ENCODE measurements around the gene B3GNT2. TPM values are rescaled to one million over a fixed set of nuclear protein-coding genes. Genes with fewer than 3 reads are reported as not detected.

B3GNT2 gene
- polyA plus RNA-seq, 1 experiment: 8.6 TPM

DNA sequence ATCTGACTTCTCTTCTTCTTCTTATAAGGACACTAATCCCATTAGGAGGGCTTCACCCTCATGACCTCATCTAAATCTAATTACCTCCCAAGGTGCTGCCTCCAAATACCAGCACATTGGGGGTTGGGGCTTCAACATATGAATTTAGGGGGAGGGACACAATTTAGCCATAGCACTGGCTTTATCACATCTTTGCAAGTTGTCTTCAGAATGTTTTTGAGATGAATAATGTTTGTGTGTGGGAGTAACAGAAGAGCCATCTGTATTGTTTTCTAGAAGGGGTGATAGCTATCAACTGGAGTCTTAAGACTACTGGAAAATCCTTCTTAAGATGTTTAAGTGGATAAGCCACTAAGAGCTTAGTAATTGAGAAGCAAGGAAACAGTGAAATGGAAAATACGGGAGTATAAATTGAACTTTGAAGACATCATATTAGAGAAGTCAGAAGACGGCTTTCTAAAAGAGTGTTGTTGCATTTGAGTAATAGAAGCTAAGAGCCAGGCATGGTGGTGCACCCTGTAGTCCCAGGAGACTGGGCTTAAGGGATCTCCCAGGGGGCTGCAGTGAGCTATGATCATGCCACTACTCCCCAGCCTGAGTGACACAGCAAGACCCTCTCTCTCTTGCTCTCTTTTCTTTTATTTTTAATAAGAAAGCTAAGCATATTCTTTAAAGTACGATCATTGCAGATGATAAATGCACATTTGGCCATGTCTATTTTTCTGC is 32.6 kb upstream of the B3GNT2 start:
- TF ChIP-seq, protein P1, sequence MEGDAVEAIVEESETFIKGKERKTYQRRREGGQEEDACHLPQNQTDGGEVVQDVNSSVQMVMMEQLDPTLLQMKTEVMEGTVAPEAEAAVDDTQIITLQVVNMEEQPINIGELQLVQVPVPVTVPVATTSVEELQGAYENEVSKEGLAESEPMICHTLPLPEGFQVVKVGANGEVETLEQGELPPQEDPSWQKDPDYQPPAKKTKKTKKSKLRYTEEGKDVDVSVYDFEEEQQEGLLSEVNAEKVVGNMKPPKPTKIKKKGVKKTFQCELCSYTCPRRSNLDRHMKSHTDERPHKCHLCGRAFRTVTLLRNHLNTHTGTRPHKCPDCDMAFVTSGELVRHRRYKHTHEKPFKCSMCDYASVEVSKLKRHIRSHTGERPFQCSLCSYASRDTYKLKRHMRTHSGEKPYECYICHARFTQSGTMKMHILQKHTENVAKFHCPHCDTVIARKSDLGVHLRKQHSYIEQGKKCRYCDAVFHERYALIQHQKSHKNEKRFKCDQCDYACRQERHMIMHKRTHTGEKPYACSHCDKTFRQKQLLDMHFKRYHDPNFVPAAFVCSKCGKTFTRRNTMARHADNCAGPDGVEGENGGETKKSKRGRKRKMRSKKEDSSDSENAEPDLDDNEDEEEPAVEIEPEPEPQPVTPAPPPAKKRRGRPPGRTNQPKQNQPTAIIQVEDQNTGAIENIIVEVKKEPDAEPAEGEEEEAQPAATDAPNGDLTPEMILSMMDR (IDR thresholded peaks at IDR 0.05; ENCODE audit: low read depth, low read length): no peak
- no peak for DNase-seq (ENCODE audit: low read depth, low spot score)
- Histone ChIP-seq H3K9me3 (ENCODE audit: control insufficient read depth, insufficient read depth, low read length) (no peaks in the 10 kb centered on the region), H3K4me3 (ENCODE audit: low read depth, low read length) (no peak overlapping the region), H3K27ac (ENCODE audit: low read depth, low read length) (no peak overlapping the region), H3K27me3 (ENCODE audit: control insufficient read depth, insufficient read depth, low read length) (no peaks in the 10 kb centered on the region)
- POLR2A ChIA-PET: no interaction called here
- CTCF ChIA-PET: no interaction called here

DNA sequence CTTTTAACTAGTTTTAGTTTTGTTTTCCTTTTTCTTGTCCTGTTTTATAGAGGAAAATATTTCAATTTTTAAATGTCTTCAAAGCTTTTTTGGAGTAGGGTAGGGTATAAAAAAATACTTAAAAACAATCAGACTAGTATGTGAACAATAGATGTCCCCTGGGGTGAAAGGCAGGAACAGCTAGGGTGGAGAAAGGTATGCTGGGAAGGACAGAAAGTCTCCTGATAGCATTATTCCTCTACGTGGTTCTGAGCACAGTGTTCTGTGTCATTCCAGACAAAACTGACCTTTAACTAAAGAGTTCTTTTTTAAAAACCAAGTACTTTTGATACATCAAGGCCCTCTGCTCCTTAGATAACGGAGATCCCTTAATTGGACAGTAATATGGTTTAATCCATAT is 32.1 kb upstream of the B3GNT2 start:
- H3K27ac ChIP-seq (ENCODE audit: low read depth, low read length): no peak overlapping the region
- H3K27me3 ChIP-seq (ENCODE audit: control insufficient read depth, insufficient read depth, low read length): no peaks in the 10 kb centered on the region
- ChIA-PET CTCF (interaction anchor here (1.4 kb wide), 1 partner anchor 19 kb away, joined by 3 read pairs; no protein-coding TSS in a partner anchor), POLR2A (no interaction called here)
- no peak for DNase-seq (ENCODE audit: low read depth, low spot score)
- TF ChIP-seq, protein P1 (IDR thresholded peaks at IDR 0.05; ENCODE audit: low read depth, low read length): no peak
- no peaks in the 10 kb centered on the region for H3K9me3 ChIP-seq (ENCODE audit: control insufficient read depth, insufficient read depth, low read length)
- no peak overlapping the region for H3K4me3 ChIP-seq (ENCODE audit: low read depth, low read length)

DNA sequence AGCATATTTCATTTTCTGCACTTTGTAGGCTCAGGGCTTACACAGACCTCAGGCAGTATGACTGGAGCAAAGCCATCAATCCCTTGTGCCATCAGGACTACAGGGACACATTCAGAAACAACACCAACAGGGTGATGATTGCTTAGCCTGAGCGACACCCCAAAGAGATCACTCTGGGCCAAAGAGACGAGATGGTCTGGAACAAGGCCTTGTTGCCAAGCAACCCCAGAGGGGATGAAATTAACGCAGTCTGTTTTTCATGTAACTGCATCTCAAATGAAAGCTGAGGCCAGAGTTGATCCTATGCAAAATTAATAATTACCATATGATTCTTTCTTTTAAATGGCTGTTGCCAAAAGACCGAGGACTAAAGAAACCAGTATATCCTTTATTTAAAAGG is 20.2 kb upstream of the B3GNT2 start:
- no peaks in the 10 kb centered on the region for H3K9me3 ChIP-seq (ENCODE audit: control insufficient read depth, insufficient read depth, low read length)
- no peak overlapping the region for H3K4me3 ChIP-seq (ENCODE audit: low read depth, low read length)
- POLR2A ChIA-PET: no interaction called here
- H3K27ac ChIP-seq (ENCODE audit: low read depth, low read length): no peak overlapping the region
- no peak for DNase-seq (ENCODE audit: low read depth, low spot score)
- peaks cover 2% of the 10 kb centered on the region for H3K27me3 ChIP-seq (ENCODE audit: control insufficient read depth, insufficient read depth, low read length)
- TF ChIP-seq, protein P1 (IDR thresholded peaks at IDR 0.05; ENCODE audit: low read depth, low read length): no peak
- CTCF ChIA-PET: no interaction called here

DNA sequence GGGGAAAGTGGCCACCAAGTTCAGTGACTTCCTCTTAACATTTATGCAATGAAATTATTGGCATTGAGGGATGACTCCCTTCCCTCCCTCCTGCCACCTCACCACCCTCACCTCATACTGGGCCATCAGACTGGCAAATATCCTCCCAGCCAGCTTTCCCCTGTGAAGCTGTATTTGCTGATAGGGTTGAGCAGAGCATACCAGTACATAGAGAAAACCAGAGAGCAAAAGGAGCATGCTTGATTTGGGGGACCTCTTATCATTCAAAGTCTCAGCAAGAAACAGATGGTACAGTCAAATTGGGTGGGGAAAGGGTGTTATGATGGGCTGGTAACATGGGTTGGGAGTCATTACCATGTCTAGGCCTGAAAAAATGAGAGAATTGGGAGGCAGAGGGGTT is 19.1 kb upstream of the B3GNT2 start:
- TF ChIP-seq, protein P1 (IDR thresholded peaks at IDR 0.05; ENCODE audit: low read depth, low read length): no peak
- no peaks in the 10 kb centered on the region for H3K9me3 ChIP-seq (ENCODE audit: control insufficient read depth, insufficient read depth, low read length)
- CTCF ChIA-PET: no interaction called here
- H3K27ac ChIP-seq (ENCODE audit: low read depth, low read length): no peak overlapping the region
- POLR2A ChIA-PET: no interaction called here
- DNase-seq (ENCODE audit: low read depth, low spot score): no peak
- H3K27me3 ChIP-seq (ENCODE audit: control insufficient read depth, insufficient read depth, low read length): peaks cover 3% of the 10 kb centered on the region
- H3K4me3 ChIP-seq (ENCODE audit: low read depth, low read length): no peak overlapping the region

DNA sequence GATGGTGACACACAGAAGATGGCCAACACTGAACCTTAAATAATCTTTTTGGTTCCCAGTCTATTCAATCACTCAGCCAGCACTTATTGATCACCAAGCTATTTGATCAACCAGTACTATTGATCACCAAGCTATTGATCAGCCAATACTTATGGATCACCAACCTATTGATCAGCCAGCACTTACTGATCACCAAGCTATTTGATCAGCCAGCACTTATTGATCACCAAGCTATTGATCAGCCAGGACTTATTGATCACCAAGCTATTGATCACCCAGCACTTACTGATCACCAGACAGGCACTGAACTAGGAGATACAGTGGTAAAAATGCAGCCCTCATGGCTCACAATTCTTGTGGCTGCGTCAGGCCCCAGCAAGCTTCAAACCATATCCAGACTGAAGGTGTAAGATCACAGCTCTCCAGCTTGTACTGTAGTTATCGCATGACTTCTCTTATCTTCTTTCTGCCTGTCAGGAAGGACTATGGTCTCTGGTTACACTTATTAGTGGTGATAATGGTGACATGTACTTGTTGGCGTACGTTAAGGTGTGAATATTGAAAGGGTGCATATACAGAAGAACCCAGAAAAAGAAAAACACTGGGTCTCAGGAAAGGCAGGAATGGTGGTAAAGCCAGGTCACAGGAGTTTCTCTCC is 18.4 kb upstream of the B3GNT2 start:
- ChIA-PET POLR2A (no interaction called here), CTCF (no interaction called here)
- TF ChIP-seq, protein P1 (IDR thresholded peaks at IDR 0.05; ENCODE audit: low read depth, low read length): no peak
- no peaks in the 10 kb centered on the region for H3K9me3 ChIP-seq (ENCODE audit: control insufficient read depth, insufficient read depth, low read length)
- H3K27ac ChIP-seq (ENCODE audit: low read depth, low read length): no peak overlapping the region
- H3K27me3 ChIP-seq (ENCODE audit: control insufficient read depth, insufficient read depth, low read length): peaks cover 5% of the 10 kb centered on the region
- no peak for DNase-seq (ENCODE audit: low read depth, low spot score)
- H3K4me3 ChIP-seq (ENCODE audit: low read depth, low read length): no peak overlapping the region
